HEK293T (cell line): ENCODE data around the gene LZTFL1.

Experiments
- ARNT ChIP-seq: fragments of 450-650 bp; IDR thresholded peaks from 2 replicates; pipeline ENCODE4 v1.6.1; 2017; ENCODE audit warnings: mild to moderate bottlenecking
- BHLHE40 ChIP-seq: fragments of 450-650 bp; IDR thresholded peaks from 2 replicates; pipeline ENCODE4 v1.6.1; 2016; ENCODE audit warnings: mild to moderate bottlenecking, moderate library complexity, borderline replicate concordance
- CTBP1 ChIP-seq: fragments of 450-650 bp; IDR thresholded peaks from 2 replicates; pipeline ENCODE4 v1.6.1; 2016; ENCODE audit warnings: borderline replicate concordance
- FOXK2 ChIP-seq: fragments of 450-650 bp; IDR thresholded peaks from 2 replicates; pipeline ENCODE4 v1.6.1; 2016; ENCODE audit warnings: mild to moderate bottlenecking
- FOXM1 ChIP-seq: fragments of 450-650 bp; IDR thresholded peaks from 2 replicates; pipeline ENCODE4 v1.6.1; 2017; ENCODE audit warnings: mild to moderate bottlenecking, borderline replicate concordance
- HDGF ChIP-seq: fragments of 450-650 bp; IDR thresholded peaks from 2 replicates; pipeline ENCODE4 v1.6.1; 2017; ENCODE audit warnings: antibody characterized with exemption, borderline replicate concordance
- L3MBTL2 ChIP-seq: fragments of 450-650 bp; conservative IDR thresholded peaks from 2 replicates; pipeline ENCODE4 v1.6.1; 2016; ENCODE audit warnings: mild to moderate bottlenecking
- LEF1 ChIP-seq: fragments of 450-650 bp; IDR thresholded peaks from 2 replicates; pipeline ENCODE4 v1.6.1; 2017; ENCODE audit warnings: mild to moderate bottlenecking, borderline replicate concordance
- PKNOX1 ChIP-seq: fragments of 450-650 bp; IDR thresholded peaks from 2 replicates; pipeline ENCODE4 v1.6.1; 2016
- SP1 ChIP-seq: fragments of 450-650 bp; IDR thresholded peaks from 2 replicates; pipeline ENCODE4 v1.6.1; 2017
- SUZ12 ChIP-seq: fragments of 450-650 bp; IDR thresholded peaks from 2 replicates; pipeline ENCODE4 v1.6.1; 2016; ENCODE audit warnings: mild to moderate bottlenecking
- TARDBP ChIP-seq: fragments of 450-650 bp; IDR thresholded peaks from 2 replicates; pipeline ENCODE4 v1.6.1; 2016
- ZNF384 ChIP-seq: fragments of 450-650 bp; IDR thresholded peaks from 2 replicates; pipeline ENCODE4 v1.6.1; 2016

- TF ChIP-seq SP1 (no peak), FOXM1 (no peak), ZNF384 (no peak), FOXK2 (no peak), ARNT (no peak), LEF1 (no peak), L3MBTL2 (no peak), PKNOX1 (no peak), SUZ12 (no peak), BHLHE40 (no peak), HDGF (no peak), TARDBP (no peak), CTBP1 (no peak)
These were observed 34.0 kb downstream of the LZTFL1 start for GRCh38 chr3:45807681-45808540.
